T1000 (cell line): ENCODE measurements around the gene TNNI3K.
A peak's percentile ranks its signal among the peaks of the same experiment; 100 is the strongest.

Experiments
- DNase-seq: peaks from one replicate; lab custom pipeline; 2025; ENCODE audit warnings: mixed read lengths; lab: John Stamatoyannopoulos, UW

TNNI3K gene

GRCh38 chr1:74437035-74437434 is 201.8 kb downstream of the TNNI3K start:
- DNase-seq = no peak

- no peak for DNase-seq
Measured at GRCh38 chr1:74452035-74452434, 216.8 kb downstream of the TNNI3K start.

DNA sequence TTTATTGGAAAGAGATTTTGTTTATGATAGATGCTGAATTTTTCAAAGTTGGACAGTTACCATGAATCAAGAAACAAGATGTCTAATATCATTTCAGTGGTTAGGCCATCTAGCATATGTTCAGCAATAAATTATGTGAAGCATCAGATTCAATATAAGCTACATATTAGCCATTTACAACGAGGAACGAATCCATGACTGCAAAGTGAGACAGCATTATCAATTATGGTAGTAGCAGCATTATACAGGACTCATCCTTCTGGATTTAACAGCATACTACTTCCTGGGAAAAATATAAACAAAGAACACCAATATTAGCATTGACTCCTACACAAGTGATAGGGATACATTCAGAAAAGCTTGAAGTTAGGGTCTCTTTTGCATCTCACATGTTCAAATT is 218.1 kb downstream of the TNNI3K start:
- no peak for DNase-seq

- no peak for DNase-seq
Measured at GRCh38 chr1:74455390-74455789, 220.2 kb downstream of the TNNI3K start.

GRCh38 chr1:74457253-74457652 is 222.1 kb downstream of the TNNI3K start:
- DNase-seq = no peak

- no peak for DNase-seq
Measured at GRCh38 chr1:74463333-74463988, 228.3 kb downstream of the TNNI3K start.

DNA sequence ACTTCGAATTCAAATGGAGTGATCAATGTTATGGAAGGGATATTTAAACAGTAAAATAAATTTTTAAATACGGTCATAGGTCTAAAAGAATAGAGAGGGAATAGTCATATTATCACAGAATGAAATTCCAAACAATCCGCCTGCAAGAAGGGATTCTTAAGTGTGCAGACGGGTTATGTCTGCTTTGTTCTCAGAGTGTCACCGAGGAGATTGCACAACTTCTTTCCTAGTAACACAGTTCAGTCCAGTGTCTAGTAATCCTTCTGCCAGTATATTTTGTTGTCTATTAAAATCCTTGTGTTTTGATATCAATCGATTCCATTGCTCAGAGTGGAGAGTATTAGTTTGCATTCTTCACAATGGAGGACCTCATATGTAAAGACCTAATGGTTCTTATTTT is 228.8 kb downstream of the TNNI3K start:
- no peak for DNase-seq

DNA sequence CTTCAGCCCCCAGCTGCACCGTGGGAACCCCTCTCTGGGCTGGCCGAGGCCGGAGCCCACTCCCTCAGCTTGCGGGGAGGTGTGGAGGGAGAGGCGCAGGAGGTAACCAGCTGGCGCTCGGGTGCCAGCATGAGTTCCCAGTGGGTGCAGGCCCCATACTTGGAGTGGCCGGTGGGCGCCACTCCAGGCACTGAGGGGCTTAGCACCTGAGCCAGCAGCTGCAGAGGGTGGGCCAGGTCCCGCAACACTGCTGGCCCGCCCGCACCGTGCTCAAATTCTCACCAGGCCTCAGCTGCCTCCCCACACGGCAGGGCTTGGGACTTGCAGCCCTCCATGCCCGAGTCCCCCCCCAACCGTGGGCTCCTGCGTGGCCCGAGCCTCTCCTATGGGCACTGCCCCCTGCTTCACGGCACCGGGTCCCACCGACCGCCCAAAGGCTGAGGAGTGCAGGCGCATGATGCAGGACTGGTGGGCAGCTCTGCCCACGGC is 230.1 kb downstream of the TNNI3K start:
- DNase-seq = no peak

GRCh38 chr1:74467786-74468377 is 232.7 kb downstream of the TNNI3K start:
- DNase-seq = no peak

GRCh38 chr1:74468982-74469603 is 233.9 kb downstream of the TNNI3K start:
- no peak for DNase-seq

- no peak for DNase-seq
Measured at GRCh38 chr1:74470251-74470650, 235.1 kb downstream of the TNNI3K start.

DNA sequence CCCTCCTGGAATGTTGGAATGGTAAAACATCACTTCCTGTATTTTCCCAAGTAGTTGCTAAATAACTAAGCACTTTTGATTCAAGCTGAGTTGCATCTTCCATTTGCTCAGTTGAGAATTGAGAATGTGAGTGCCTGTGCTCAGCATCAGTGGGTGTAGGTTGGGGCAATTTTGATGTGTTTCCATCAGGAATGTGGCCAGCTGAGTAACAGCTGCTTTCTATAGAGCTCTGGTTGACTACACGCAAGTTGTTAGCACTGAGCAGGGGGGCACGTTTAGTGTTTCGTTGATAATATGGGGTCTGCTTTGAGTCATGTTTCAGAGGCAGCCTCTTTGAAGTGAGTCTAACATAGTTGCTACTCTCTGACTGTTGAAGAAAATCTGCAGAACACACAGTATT is 235.7 kb downstream of the TNNI3K start:
- DNase-seq = no peak

DNA sequence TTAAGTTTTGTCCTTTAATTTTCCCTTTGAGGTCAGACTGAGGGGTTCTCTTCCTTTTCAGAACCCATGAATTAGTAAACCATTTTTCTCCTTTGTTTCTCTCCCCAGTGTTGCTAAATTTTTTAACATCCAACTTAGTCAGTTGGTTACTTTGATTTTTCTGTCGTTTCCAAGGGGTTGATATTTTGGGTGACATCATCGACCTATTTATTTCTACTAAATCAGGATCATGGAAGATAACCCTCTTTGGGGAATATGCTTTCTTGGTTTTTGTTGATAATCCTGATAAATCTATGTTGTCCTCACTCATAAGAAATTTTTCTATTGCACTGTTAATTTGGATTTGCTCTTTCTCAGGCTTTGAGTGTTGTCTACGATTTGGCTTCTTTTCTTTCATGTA is 236.3 kb downstream of the TNNI3K start:
- DNase-seq = no peak

DNA sequence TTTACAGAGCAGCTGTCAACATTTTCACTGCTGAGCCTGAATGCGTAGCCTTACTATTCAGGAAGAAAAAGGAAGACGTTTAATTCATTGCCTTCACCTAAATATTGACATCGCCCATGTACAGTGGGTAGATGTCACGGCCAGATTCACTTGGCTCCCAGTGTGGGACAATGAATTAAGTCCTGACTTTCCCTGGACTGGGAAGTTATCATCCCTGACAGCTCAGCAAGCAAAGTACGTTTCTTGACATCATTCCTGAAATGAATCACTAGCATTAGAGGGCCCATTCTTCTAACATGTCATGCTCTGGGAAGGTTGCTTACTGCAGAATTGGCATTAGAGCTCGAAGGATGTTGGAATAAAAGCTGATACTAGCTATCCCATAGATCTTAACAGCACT is 239.4 kb downstream of the TNNI3K start:
- no peak for DNase-seq

DNA sequence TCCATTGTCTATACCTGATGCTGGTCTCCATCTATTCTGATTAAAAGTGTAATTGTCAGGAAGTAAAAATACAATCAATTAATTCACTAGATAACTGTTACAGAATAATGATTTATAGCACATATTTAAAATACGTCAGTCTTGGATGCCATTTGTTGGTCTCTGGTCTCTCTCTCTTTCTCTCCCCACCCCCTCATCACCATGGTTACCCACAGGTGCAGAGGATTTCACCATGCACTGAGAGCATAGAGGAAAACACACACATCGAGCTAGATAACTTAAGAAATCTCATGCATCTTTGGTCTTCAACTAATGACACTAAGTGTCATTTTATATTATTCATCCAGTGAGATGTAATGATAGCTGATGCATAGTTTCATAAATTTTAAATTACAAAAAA is 243.8 kb downstream of the TNNI3K start:
- no peak for DNase-seq

- DNase-seq = no peak
Measured at GRCh38 chr1:74480068-74480467, 244.9 kb downstream of the TNNI3K start.

GRCh38 chr1:74481607-74482006 is 246.4 kb downstream of the TNNI3K start:
- no peak for DNase-seq

- no peak for DNase-seq
Measured at GRCh38 chr1:74485622-74486021, 250.4 kb downstream of the TNNI3K start.

GRCh38 chr1:74486036-74486435 is 250.8 kb downstream of the TNNI3K start:
- DNase-seq = no peak

DNA sequence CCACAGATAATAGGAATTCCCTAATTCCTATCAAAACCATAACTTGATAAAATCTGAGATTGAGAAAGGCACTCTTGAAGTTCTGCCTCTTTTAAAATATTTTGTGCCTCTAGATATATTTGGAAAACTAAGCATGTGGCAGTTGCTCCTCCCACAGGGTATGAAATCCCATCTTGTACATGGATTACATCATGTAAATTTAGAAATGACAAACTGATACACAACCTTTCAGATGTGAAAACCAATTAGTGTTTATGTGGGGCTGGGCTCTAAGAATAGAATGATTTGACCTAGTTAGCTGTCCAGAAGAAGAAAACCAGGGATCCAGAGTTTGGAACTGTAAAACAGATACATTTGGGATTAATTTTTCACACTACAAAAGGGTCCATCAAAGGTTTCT is 261.5 kb downstream of the TNNI3K start:
- no peak for DNase-seq

- no peak for DNase-seq
Measured at GRCh38 chr1:74498901-74499300, 263.7 kb downstream of the TNNI3K start.

DNA sequence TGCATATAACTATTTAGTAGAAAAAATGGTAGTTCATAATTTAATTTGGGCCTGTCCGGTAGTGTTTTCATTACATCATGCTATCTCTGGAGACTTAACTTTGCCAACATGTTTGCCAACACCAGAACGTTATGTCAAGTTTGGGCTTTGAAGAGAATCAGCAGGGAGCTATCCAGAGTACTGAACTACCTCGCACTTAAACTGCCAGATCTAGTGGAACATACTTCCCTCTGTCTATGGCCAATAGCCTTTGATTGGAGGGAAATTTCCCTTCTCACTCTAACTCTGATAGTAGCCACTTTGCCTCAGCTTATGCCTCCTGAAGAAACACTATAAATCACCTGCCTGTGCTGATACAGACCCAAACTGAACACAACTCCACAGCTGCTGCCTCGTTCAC is 267.2 kb downstream of the TNNI3K start:
- DNase-seq = peak; percentile 15

DNA sequence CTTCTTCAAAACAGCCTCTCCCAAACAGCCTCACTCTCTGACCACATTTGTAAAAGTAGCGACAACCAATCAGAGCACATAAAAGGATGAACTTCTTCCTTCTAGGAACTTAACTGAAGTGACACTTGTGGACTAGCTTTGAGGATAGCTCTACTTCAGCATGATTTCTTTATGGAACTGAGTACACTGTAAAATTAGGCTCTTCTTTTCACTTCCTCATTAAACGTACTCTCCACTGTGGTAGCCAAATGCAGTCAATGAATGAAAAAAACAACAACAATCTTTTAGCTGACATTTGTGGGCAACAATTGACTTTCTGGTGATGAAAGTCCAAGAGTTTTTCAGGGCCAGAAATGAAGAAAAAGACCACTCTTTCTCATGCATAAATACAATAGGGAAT is 267.7 kb downstream of the TNNI3K start:
- DNase-seq = no peak
